Measurements from ENCODE around the gene TMEM9.

The TMEM9 gene

DNA sequence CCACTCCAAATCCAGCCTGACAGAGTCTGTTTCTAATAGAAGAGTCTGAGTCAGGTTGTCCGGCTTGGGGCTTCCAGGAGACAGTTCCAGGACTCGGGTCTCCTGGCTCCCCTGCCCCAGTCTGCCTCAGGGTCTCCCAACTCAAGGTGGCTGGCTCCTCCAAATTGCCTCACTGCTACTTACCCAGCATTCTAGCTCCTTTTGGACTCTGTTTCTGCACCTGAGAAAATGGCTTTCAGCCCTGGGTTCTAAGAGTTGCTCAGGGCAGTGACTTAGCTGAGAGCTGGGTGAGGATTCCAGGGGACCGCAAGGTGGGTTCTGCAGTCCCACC, 30.8 kb upstream of the TMEM9 start:
- WGBS, 2 experiments (ENCODE audit: insufficient coverage in 2 of 2), result 30 to 67% methylated on average over 2 of the region's 3 CpGs
- Histone ChIP-seq H3K27ac (ENCODE audit: low read depth, low read length, severe bottlenecking) (no peak overlapping the region), H3K4me1 (ENCODE audit: control insufficient read depth, insufficient read depth, low read length, poor library complexity, severe bottlenecking) (no peaks in the 10 kb centered on the region), H3K36me3 (ENCODE audit: control insufficient read depth, insufficient read depth, low read length) (no peaks in the 10 kb centered on the region), H3K4me3 (ENCODE audit: extremely low read depth, insufficient read depth, low read length, poor library complexity, severe bottlenecking) (no peak overlapping the region), H3K9me3 (ENCODE audit: control insufficient read depth, low read length) (no peaks in the 10 kb centered on the region)

DNA sequence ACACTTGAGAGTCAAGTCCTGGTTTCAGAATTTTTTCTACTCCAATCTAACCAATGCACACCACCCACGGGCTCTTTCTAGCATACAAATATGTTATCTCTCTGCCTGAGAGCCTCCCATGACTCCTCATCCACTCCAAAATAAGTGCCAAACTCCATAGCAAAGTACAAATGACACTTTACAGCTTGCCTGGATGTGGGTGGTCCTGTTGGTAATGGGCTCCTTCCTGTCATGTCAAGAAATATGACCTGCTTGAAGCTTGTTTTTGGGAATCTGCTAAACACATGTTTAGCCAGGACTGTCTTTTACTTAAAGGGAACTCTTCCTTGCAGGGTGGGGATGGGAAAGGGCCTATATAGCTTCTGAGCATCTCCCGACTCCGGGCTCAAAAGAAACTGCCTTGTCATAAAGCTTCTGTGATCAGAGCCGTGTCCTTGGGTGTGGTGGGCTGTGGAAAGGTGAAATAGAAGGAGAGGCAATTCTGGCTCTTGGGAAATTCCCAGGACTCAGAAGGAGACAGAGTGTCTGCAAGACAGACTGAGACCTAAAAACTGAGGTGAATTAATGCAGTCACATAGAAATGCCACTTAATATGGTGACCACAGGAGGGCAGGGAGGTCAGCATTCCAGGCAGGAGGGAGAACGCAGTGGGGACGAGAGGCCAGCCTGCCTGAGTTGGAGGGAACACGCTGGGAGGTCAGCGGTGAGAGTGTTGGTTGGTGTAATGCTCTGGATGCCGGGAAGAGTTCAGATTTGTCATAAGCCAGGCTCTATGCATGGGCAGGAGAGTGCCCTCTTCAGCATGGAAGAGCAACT, 30.2 kb upstream of the TMEM9 start:
- 46 to 71% methylated on average over 1 to 9 of the region's 9 CpGs for WGBS, 2 experiments (ENCODE audit: insufficient coverage in 2 of 2)
- Histone ChIP-seq H3K27ac (ENCODE audit: low read depth, low read length, severe bottlenecking) (peak overlapping the region; percentile 62), H3K9me3 (ENCODE audit: control insufficient read depth, low read length) (no peaks in the 10 kb centered on the region), H3K4me1 (ENCODE audit: control insufficient read depth, insufficient read depth, low read length, poor library complexity, severe bottlenecking) (no peaks in the 10 kb centered on the region), H3K4me3 (ENCODE audit: extremely low read depth, insufficient read depth, low read length, poor library complexity, severe bottlenecking) (no peak overlapping the region), H3K36me3 (ENCODE audit: control insufficient read depth, insufficient read depth, low read length) (no peaks in the 10 kb centered on the region)

DNA sequence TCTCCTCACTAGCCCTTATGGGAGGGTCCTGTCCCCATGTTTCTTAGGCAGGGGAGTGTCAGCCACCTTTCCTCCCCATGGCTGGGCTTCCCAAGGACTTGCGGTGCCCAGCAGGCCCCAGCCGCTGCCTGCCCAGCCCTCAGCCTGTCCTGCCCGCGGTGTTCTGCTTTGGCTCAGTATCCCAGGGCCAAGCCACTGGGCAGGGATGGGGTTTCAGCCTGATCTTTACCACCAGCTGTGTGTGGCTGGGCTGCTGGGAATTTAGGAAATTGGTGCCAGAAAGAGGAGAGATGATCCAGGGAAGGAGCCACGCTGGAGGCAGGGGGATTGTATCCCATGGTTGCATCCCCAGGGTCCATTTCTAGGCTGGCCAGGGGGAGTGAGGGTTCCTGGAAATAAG, 29.5 kb upstream of the TMEM9 start:
- Histone ChIP-seq H3K4me1 (ENCODE audit: control insufficient read depth, insufficient read depth, low read length, poor library complexity, severe bottlenecking) (no peaks in the 10 kb centered on the region), H3K27ac (ENCODE audit: low read depth, low read length, severe bottlenecking) (no peak overlapping the region), H3K36me3 (ENCODE audit: control insufficient read depth, insufficient read depth, low read length) (no peaks in the 10 kb centered on the region), H3K9me3 (ENCODE audit: control insufficient read depth, low read length) (no peaks in the 10 kb centered on the region), H3K4me3 (ENCODE audit: extremely low read depth, insufficient read depth, low read length, poor library complexity, severe bottlenecking) (no peak overlapping the region)
- 100% methylated on average over 3 to 4 of the region's 5 CpGs for WGBS, 2 experiments (ENCODE audit: insufficient coverage in 2 of 2)

DNA sequence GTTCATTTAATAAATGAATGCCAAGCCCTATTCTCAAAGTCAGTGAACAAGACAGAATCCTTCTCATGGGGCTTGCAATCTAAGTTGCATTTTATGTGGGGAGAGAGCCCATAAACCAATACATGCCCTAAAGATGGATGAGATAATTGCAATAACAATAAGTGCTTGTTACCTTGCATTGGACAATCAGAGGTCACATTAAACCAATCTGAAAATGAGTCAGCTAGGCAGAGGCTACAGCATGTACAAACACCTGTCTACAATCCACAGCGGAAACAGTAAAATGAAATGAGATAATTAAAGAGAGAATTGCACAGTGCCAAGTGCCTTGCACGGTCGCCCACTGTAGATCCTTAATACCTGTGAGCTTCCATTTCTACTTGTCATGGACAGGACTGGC, 28.9 kb upstream of the TMEM9 start:
- no peaks in the 10 kb centered on the region for H3K36me3 ChIP-seq (ENCODE audit: control insufficient read depth, insufficient read depth, low read length)
- H3K27ac ChIP-seq (ENCODE audit: low read depth, low read length, severe bottlenecking), result no peak overlapping the region
- H3K4me3 ChIP-seq (ENCODE audit: extremely low read depth, insufficient read depth, low read length, poor library complexity, severe bottlenecking), result no peak overlapping the region
- no peaks in the 10 kb centered on the region for H3K4me1 ChIP-seq (ENCODE audit: control insufficient read depth, insufficient read depth, low read length, poor library complexity, severe bottlenecking)
- WGBS, 2 experiments (ENCODE audit: insufficient coverage in 2 of 2), result 87 to 100% methylated on average over 2 to 3 of the region's 3 CpGs
- peaks cover 3% of the 10 kb centered on the region for H3K9me3 ChIP-seq (ENCODE audit: control insufficient read depth, low read length)

DNA sequence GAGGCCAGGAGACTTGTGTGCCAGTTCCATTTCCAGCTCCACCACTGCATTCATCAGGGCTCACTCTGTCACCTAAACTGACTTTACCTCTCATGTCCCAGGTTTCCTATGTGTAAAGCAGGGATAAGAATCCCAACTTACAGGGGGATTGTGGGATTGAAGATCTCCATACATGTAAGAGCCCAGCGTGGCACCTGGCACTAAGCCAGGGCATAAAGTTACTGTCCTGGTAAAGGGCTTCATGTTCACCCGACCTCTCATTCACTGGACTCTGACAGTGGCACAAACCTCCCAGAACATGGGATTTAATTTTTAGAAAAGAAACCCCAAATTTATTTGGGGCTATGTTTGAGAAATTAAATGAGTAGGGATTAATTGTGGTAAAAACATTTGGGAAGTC, 27.5 kb upstream of the TMEM9 start:
- 67 to 80% methylated on average over 1 of the region's 2 CpGs for WGBS, 2 experiments (ENCODE audit: insufficient coverage in 2 of 2)
- no peak overlapping the region for H3K4me3 ChIP-seq (ENCODE audit: extremely low read depth, insufficient read depth, low read length, poor library complexity, severe bottlenecking)
- no peak overlapping the region for H3K27ac ChIP-seq (ENCODE audit: low read depth, low read length, severe bottlenecking)
- H3K4me1 ChIP-seq (ENCODE audit: control insufficient read depth, insufficient read depth, low read length, poor library complexity, severe bottlenecking), result peaks cover 4% of the 10 kb centered on the region
- H3K36me3 ChIP-seq (ENCODE audit: control insufficient read depth, insufficient read depth, low read length), result no peaks in the 10 kb centered on the region
- peaks cover 3% of the 10 kb centered on the region for H3K9me3 ChIP-seq (ENCODE audit: control insufficient read depth, low read length)

DNA sequence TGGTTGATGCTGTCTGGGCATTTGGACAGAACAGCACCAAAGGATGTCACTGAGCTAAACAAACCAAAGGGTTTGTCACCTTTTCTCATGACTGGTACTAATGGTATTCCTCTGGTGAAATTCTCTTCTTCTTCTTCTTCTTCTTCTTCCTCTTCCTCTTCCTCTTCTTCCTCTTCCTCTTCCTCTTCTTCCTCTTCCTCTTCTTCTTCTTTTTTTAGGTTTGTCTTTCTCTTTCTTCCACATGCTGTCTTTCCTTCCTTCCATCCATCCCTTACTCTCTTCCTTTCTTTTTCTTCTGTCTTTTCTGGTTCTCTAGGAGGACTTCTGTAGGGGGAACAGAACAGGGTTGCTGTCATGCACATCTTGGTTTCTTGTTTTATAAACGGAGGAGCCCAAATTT, 27.0 kb upstream of the TMEM9 start:
- H3K4me1 ChIP-seq (ENCODE audit: control insufficient read depth, insufficient read depth, low read length, poor library complexity, severe bottlenecking), result peaks cover 4% of the 10 kb centered on the region
- no peak overlapping the region for H3K4me3 ChIP-seq (ENCODE audit: extremely low read depth, insufficient read depth, low read length, poor library complexity, severe bottlenecking)
- H3K27ac ChIP-seq (ENCODE audit: low read depth, low read length, severe bottlenecking), result no peak overlapping the region
- no peaks in the 10 kb centered on the region for H3K36me3 ChIP-seq (ENCODE audit: control insufficient read depth, insufficient read depth, low read length)
- peaks cover 3% of the 10 kb centered on the region for H3K9me3 ChIP-seq (ENCODE audit: control insufficient read depth, low read length)
- 100% methylated on average over 1 of the region's 1 CpG; no CpG with 5 or more reads in 1 of the 2 experiments for WGBS, 2 experiments (ENCODE audit: insufficient coverage in 2 of 2)

DNA sequence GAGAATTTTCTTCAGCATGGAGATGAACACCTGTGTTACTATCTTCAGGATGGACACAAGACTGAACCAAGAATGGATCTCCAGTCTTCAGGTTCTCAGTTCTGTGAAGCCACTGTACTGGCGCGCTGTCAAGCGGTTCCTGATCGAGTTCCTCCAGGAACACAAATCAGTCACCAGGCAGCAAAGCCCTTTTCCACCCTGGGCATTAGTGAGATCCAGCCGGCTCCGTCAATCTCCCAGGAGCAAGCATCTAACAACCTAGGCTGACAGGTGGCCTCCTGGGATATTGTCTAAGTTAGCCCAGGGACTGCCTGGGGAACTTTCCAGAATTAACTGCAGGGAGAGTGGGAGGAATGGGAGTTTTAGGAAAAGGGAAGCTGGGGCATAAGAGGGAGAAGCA, 26.6 kb upstream of the TMEM9 start:
- no peak overlapping the region for H3K4me3 ChIP-seq (ENCODE audit: extremely low read depth, insufficient read depth, low read length, poor library complexity, severe bottlenecking)
- WGBS, 2 experiments (ENCODE audit: insufficient coverage in 2 of 2), result 96 to 98% methylated on average over 6 of the region's 6 CpGs
- peaks cover 4% of the 10 kb centered on the region for H3K4me1 ChIP-seq (ENCODE audit: control insufficient read depth, insufficient read depth, low read length, poor library complexity, severe bottlenecking)
- no peaks in the 10 kb centered on the region for H3K36me3 ChIP-seq (ENCODE audit: control insufficient read depth, insufficient read depth, low read length)
- peaks cover 3% of the 10 kb centered on the region for H3K9me3 ChIP-seq (ENCODE audit: control insufficient read depth, low read length)
- no peak overlapping the region for H3K27ac ChIP-seq (ENCODE audit: low read depth, low read length, severe bottlenecking)

DNA sequence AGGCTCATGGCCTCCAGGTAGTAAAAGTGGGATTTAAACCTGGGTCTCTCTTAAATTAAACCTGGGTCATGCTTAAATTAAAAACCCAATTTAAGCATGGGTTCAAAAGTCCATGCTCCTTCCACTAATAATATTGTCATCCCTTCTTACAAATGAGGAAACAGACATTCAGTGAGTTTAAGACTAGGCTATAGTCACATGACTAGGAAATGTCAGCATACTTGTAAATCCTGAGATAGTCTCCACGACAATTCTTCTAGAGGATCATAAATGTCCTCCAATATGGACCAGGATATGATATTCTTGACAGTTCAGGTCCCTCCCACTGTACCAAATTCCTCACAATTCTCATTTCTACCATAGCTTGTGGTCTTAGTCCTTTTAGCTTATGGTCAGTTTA, 25.9 kb upstream of the TMEM9 start:
- Histone ChIP-seq H3K4me3 (ENCODE audit: extremely low read depth, insufficient read depth, low read length, poor library complexity, severe bottlenecking) (no peak overlapping the region), H3K27ac (ENCODE audit: low read depth, low read length, severe bottlenecking) (no peak overlapping the region)
- 67 to 80% methylated on average over 1 of the region's 1 CpG for WGBS, 2 experiments (ENCODE audit: insufficient coverage in 2 of 2)

GRCh38 chr1:201178718-201179117, 24.4 kb upstream of the TMEM9 start:
- H3K4me1 ChIP-seq (ENCODE audit: control insufficient read depth, insufficient read depth, low read length, poor library complexity, severe bottlenecking), result peaks cover 4% of the 10 kb centered on the region
- no peaks in the 10 kb centered on the region for H3K36me3 ChIP-seq (ENCODE audit: control insufficient read depth, insufficient read depth, low read length)
- H3K9me3 ChIP-seq (ENCODE audit: control insufficient read depth, low read length), result peaks cover 3% of the 10 kb centered on the region
- WGBS, 2 experiments (ENCODE audit: insufficient coverage in 2 of 2), result 94 to 100% methylated on average over 3 of the region's 3 CpGs
- no peak overlapping the region for H3K27ac ChIP-seq (ENCODE audit: low read depth, low read length, severe bottlenecking)
- H3K4me3 ChIP-seq (ENCODE audit: extremely low read depth, insufficient read depth, low read length, poor library complexity, severe bottlenecking), result no peak overlapping the region

More for the DNA sequence above, 25.9 kb upstream of the TMEM9 start:
- no peaks in the 10 kb centered on the region for H3K36me3 ChIP-seq (ENCODE audit: control insufficient read depth, insufficient read depth, low read length)
- H3K9me3 ChIP-seq (ENCODE audit: control insufficient read depth, low read length), result peaks cover 3% of the 10 kb centered on the region
- peaks cover 4% of the 10 kb centered on the region for H3K4me1 ChIP-seq (ENCODE audit: control insufficient read depth, insufficient read depth, low read length, poor library complexity, severe bottlenecking)

GRCh38 chr1:201176940-201177339, 22.7 kb upstream of the TMEM9 start:
- Histone ChIP-seq H3K9me3 (ENCODE audit: control insufficient read depth, low read length) (peaks cover 3% of the 10 kb centered on the region), H3K27ac (ENCODE audit: low read depth, low read length, severe bottlenecking) (no peak overlapping the region), H3K36me3 (ENCODE audit: control insufficient read depth, insufficient read depth, low read length) (no peaks in the 10 kb centered on the region), H3K4me3 (ENCODE audit: extremely low read depth, insufficient read depth, low read length, poor library complexity, severe bottlenecking) (no peak overlapping the region), H3K4me1 (ENCODE audit: control insufficient read depth, insufficient read depth, low read length, poor library complexity, severe bottlenecking) (peaks cover 4% of the 10 kb centered on the region)
- WGBS, 2 experiments (ENCODE audit: insufficient coverage in 2 of 2), result 71 to 80% methylated on average over 1 to 2 of the region's 2 CpGs

DNA sequence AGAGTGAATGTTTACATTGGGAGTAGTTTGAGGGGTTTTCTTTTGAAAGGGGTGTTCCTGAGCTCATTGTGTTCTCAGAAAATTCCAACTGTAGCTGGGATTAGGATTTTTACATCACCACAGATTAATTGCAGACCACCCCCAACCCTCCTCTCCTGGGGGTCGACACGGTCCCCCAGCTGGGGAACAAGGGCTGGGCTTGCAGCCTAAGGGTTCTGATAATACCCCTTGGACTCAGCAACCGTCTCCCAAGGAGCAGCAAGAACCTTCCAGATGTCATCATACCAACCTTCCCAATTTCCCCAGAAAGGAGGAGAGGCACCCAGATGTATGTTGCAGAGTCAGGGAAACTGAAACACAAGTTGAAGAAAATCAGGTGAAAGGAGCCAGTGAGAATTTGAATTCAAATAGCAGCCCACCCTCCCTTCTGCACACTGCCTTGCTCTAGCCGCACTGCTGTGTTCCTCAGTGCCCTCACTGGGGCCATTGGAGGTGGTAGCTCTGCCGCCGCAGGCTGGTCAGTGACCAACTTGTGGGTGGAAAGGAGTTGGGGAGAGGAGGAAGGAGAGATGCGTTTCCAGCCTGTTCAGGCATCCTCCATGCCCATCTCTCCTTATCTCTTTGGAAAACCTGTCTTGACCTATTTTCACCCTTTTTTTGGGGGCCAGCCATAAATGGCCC, 21.7 kb upstream of the TMEM9 start:
- Histone ChIP-seq H3K4me3 (ENCODE audit: extremely low read depth, insufficient read depth, low read length, poor library complexity, severe bottlenecking) (no peak overlapping the region), H3K36me3 (ENCODE audit: control insufficient read depth, insufficient read depth, low read length) (no peaks in the 10 kb centered on the region), H3K9me3 (ENCODE audit: control insufficient read depth, low read length) (peaks cover 3% of the 10 kb centered on the region), H3K4me1 (ENCODE audit: control insufficient read depth, insufficient read depth, low read length, poor library complexity, severe bottlenecking) (peaks cover 4% of the 10 kb centered on the region), H3K27ac (ENCODE audit: low read depth, low read length, severe bottlenecking) (no peak overlapping the region)
- WGBS, 2 experiments (ENCODE audit: insufficient coverage in 2 of 2), result 86 to 90% methylated on average over 2 to 3 of the region's 7 CpGs

Data from mesodermal cell (in vitro differentiated cells).